ENCODE data around the gene SMIM38.

- TF ChIP-seq, protein P1, sequence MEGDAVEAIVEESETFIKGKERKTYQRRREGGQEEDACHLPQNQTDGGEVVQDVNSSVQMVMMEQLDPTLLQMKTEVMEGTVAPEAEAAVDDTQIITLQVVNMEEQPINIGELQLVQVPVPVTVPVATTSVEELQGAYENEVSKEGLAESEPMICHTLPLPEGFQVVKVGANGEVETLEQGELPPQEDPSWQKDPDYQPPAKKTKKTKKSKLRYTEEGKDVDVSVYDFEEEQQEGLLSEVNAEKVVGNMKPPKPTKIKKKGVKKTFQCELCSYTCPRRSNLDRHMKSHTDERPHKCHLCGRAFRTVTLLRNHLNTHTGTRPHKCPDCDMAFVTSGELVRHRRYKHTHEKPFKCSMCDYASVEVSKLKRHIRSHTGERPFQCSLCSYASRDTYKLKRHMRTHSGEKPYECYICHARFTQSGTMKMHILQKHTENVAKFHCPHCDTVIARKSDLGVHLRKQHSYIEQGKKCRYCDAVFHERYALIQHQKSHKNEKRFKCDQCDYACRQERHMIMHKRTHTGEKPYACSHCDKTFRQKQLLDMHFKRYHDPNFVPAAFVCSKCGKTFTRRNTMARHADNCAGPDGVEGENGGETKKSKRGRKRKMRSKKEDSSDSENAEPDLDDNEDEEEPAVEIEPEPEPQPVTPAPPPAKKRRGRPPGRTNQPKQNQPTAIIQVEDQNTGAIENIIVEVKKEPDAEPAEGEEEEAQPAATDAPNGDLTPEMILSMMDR (IDR thresholded peaks at IDR 0.05): no peak
- no peak for TF ChIP-seq ZFX (IDR thresholded peaks at IDR 0.05; ENCODE audit: borderline replicate concordance)
Measured at GRCh38 chr11:69174841-69175240, 19.1 kb downstream of the SMIM38 start.
